Neural cell (in vitro differentiated cells): ENCODE results near the gene M1AP. TPM values are rescaled to one million over a fixed set of nuclear protein-coding genes. Genes with fewer than 3 reads are reported as not detected.

Source experiments
- H2AFZ ChIP-seq: fragments of 200-600, 300-800 bp; sonication (generic), shearing (Covaris generic); 2 replicates; pipeline ENCODE4 v1.6.0; 2014; ENCODE audit warnings: low read depth, mild to moderate bottlenecking, antibody characterized with exemption, low read length, moderate library complexity
- H3F3A ChIP-seq: fragments of 200-600 bp; shearing (Covaris generic); 2 replicates; pipeline ENCODE4 v1.6.1; 2016; ENCODE audit warnings: mild to moderate bottlenecking, moderate library complexity, mixed read lengths, antibody characterized with exemption, low read length; ENCODE audit not compliant: insufficient read depth, poor library complexity, severe bottlenecking
- H3K27ac ChIP-seq: fragments of 200-600, 300-800 bp; sonication (generic), shearing (Covaris generic); 2 replicates; pipeline ENCODE4 v1.5.1; 2014; ENCODE audit warnings: mild to moderate bottlenecking, low read length, moderate library complexity
- H3K27me3 ChIP-seq: fragments of 300-800, 200-600 bp; sonication (generic), shearing (Covaris generic); 2 replicates; pipeline ENCODE4 v1.6.0; 2014; ENCODE audit warnings: mild to moderate bottlenecking, low read depth, low read length, moderate library complexity; ENCODE audit not compliant: insufficient read depth
- H3K36me3 ChIP-seq: fragments of 300-800, 200-600 bp; sonication (generic), shearing (Covaris generic); 2 replicates; pipeline ENCODE4 v1.5.1; 2014; ENCODE audit warnings: mild to moderate bottlenecking, antibody characterized with exemption, low read length, moderate library complexity; ENCODE audit not compliant: insufficient read depth
- H3K4me2 ChIP-seq: fragments of 300-800, 200-600 bp; sonication (generic), shearing (Covaris generic); 2 replicates; pipeline ENCODE4 v1.6.0; 2014; ENCODE audit warnings: mild to moderate bottlenecking, low read length
- H3K4me3 ChIP-seq: fragments of 300-800, 200-600 bp; sonication (generic), shearing (Covaris generic); 2 replicates; pipeline ENCODE4 v1.5.1; 2014; ENCODE audit warnings: mild to moderate bottlenecking, low read length, moderate library complexity
- H3K79me2 ChIP-seq: fragments of 200-600 bp; shearing (Covaris generic); replicated peaks from 2 replicates; pipeline ENCODE4 v1.6.0; 2014; ENCODE audit warnings: mild to moderate bottlenecking, low read length, moderate library complexity; ENCODE audit not compliant: insufficient read depth
- H3K9ac ChIP-seq: fragments of 300-800, 200-600 bp; sonication (generic), shearing (Covaris generic); 2 replicates; pipeline ENCODE4 v1.6.1; 2016; ENCODE audit warnings: mild to moderate bottlenecking, low read length, mixed read lengths
- H3K9me2 ChIP-seq: fragments of 200-600 bp; shearing (Covaris generic); 2 replicates; pipeline ENCODE4 v1.6.1; 2016; ENCODE audit warnings: mild to moderate bottlenecking, low read length, mixed read lengths; ENCODE audit not compliant: insufficient read depth
- H3K9me3 ChIP-seq: fragments of 200-600, 300-800 bp; sonication (generic), shearing (Covaris generic); 2 replicates; pipeline ENCODE4 v1.6.1; 2016; ENCODE audit warnings: mild to moderate bottlenecking, mixed run types, low read length, moderate library complexity, mixed read lengths
- H4K20me1 ChIP-seq: fragments of 200-600 bp; shearing (Covaris generic); 2 replicates; pipeline ENCODE4 v1.6.1; 2016; ENCODE audit warnings: mild to moderate bottlenecking, mixed run types; ENCODE audit not compliant: insufficient read depth
- EP300 ChIP-seq: fragments of 450-650 bp; conservative IDR thresholded peaks from 2 replicates; pipeline ENCODE4 v1.6.1; 2014; ENCODE audit warnings: antibody characterized with exemption, mild to moderate bottlenecking, moderate library complexity; ENCODE audit not compliant: poor library complexity, severe bottlenecking
- EZH2 ChIP-seq: fragments of 200-600, 300-800 bp; shearing (Covaris generic), sonication (generic); IDR thresholded peaks from 2 replicates; pipeline ENCODE4 v1.6.1; 2014; ENCODE audit warnings: antibody characterized with exemption, low read length, borderline replicate concordance, mild to moderate bottlenecking; ENCODE audit not compliant: insufficient read depth, poor library complexity, severe bottlenecking
- MXI1 ChIP-seq: fragments of 450-650 bp; conservative IDR thresholded peaks from 2 replicates; pipeline ENCODE4 v1.6.1; 2014; ENCODE audit warnings: antibody characterized with exemption, mild to moderate bottlenecking; ENCODE audit not compliant: poor library complexity, severe bottlenecking
- POLR2AphosphoS5 ChIP-seq: IDR thresholded peaks from 2 replicates; pipeline ENCODE4 v1.6.1; 2012
- RAD21 ChIP-seq: fragments of 450-650 bp; conservative IDR thresholded peaks from 2 replicates; pipeline ENCODE4 v1.6.1; 2014; ENCODE audit warnings: antibody characterized with exemption, mild to moderate bottlenecking, moderate library complexity
- SMC3 ChIP-seq: fragments of 450-650 bp; conservative IDR thresholded peaks from 2 replicates; pipeline ENCODE4 v1.6.1; 2014; ENCODE audit warnings: antibody characterized with exemption, mild to moderate bottlenecking, moderate library complexity; ENCODE audit not compliant: poor library complexity
- TAF1 ChIP-seq: IDR thresholded peaks from 2 replicates; pipeline ENCODE4 v1.6.1; 2012; ENCODE audit warnings: low read depth
- polyA plus RNA-seq: library from polyadenylated mRNA; depleted of rRNA; stranded (reverse); fragments of >200 nt; gene quantifications from 2 replicates; pipeline ENCODE4 v1.2.3, GENCODE V29; 2014
- TF ChIP-seq, protein P1 (sequence below): IDR thresholded peaks from 2 replicates; pipeline ENCODE4 v1.6.1; 2012; ENCODE audit warnings: borderline replicate concordance
- TF ChIP-seq, protein P2 (sequence below): fragments of 450-650 bp; IDR thresholded peaks from 2 replicates; pipeline ENCODE4 v1.5.1; 2014; ENCODE audit warnings: antibody characterized with exemption, mild to moderate bottlenecking, moderate library complexity; ENCODE audit not compliant: poor library complexity, severe bottlenecking

M1AP gene
- polyA plus RNA-seq, 1 donor from 2014 or later, result not detected

DNA sequence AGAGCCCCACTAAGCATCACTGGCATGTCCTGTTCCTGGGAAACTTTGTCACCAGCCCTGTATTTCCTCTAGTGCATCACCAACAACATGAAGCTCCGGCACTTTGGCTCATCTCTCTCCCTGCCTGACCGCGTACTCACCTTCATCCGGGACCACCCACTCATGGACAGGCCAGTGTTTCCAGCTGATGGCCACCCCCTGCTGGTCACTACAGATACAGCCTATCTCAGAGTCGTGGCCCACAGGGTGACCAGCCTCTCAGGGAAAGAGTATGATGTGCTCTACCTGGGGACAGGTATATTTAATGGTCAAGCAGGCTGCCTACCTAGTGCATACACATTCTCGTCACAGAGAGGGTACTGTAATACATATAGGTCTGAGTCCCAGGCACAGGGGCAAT, 27.0 kb upstream of the M1AP start:
- no peak overlapping the region for H3K4me2 ChIP-seq
- H3K9ac ChIP-seq, result no peak overlapping the region

DNA sequence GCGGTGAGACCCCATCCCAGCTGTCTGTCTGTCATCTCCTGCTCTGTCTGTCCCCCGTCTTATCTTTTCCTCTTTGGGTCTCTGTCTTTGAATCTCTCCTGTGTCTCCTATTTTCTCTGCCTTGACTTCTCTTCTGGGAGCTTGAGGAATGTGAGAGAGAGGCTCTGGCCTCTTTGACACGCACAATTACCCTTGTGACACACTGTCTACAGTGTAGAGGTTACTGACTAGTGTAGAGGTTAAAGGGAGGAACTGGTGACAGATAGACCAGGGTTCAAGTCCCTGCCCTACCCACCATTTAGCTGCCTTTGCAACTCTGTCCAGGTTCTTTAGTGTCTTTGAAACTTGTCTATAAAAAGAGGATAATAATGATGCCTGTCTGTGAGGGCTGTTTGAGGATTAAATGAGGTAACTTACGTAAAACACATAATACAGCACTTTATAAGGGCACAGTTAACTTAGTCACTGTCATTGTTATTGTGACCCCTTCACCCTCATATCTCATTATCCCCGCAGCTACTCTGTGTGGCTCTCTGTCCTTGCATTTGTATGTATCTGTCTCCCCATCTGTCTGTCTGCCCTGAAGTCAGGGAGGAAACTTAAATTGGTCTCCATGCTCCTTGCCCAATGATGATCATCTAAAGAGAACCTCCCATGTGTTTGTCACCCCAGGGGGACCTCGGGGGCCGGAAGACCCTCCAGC, 25.8 kb upstream of the M1AP start:
- no peaks in the 10 kb centered on the region for H3K9me2 ChIP-seq
- H3K79me2 ChIP-seq, result no peaks in the 10 kb centered on the region
- H3K4me3 ChIP-seq, result no peak overlapping the region
- H3K4me2 ChIP-seq, result no peak overlapping the region
- H3F3A ChIP-seq, result no peaks in the 10 kb centered on the region
- TF ChIP-seq TAF1, result no peak
- TF ChIP-seq EZH2, result no peak
- no peak for TF ChIP-seq MXI1
- TF ChIP-seq, protein P1, sequence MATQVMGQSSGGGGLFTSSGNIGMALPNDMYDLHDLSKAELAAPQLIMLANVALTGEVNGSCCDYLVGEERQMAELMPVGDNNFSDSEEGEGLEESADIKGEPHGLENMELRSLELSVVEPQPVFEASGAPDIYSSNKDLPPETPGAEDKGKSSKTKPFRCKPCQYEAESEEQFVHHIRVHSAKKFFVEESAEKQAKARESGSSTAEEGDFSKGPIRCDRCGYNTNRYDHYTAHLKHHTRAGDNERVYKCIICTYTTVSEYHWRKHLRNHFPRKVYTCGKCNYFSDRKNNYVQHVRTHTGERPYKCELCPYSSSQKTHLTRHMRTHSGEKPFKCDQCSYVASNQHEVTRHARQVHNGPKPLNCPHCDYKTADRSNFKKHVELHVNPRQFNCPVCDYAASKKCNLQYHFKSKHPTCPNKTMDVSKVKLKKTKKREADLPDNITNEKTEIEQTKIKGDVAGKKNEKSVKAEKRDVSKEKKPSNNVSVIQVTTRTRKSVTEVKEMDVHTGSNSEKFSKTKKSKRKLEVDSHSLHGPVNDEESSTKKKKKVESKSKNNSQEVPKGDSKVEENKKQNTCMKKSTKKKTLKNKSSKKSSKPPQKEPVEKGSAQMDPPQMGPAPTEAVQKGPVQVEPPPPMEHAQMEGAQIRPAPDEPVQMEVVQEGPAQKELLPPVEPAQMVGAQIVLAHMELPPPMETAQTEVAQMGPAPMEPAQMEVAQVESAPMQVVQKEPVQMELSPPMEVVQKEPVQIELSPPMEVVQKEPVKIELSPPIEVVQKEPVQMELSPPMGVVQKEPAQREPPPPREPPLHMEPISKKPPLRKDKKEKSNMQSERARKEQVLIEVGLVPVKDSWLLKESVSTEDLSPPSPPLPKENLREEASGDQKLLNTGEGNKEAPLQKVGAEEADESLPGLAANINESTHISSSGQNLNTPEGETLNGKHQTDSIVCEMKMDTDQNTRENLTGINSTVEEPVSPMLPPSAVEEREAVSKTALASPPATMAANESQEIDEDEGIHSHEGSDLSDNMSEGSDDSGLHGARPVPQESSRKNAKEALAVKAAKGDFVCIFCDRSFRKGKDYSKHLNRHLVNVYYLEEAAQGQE, result no peak
- no peak for TF ChIP-seq POLR2AphosphoS5
- TF ChIP-seq EP300, result no peak
- no peak for TF ChIP-seq SMC3
- TF ChIP-seq RAD21, result no peak
- TF ChIP-seq, protein P2, sequence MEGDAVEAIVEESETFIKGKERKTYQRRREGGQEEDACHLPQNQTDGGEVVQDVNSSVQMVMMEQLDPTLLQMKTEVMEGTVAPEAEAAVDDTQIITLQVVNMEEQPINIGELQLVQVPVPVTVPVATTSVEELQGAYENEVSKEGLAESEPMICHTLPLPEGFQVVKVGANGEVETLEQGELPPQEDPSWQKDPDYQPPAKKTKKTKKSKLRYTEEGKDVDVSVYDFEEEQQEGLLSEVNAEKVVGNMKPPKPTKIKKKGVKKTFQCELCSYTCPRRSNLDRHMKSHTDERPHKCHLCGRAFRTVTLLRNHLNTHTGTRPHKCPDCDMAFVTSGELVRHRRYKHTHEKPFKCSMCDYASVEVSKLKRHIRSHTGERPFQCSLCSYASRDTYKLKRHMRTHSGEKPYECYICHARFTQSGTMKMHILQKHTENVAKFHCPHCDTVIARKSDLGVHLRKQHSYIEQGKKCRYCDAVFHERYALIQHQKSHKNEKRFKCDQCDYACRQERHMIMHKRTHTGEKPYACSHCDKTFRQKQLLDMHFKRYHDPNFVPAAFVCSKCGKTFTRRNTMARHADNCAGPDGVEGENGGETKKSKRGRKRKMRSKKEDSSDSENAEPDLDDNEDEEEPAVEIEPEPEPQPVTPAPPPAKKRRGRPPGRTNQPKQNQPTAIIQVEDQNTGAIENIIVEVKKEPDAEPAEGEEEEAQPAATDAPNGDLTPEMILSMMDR, result no peak
- H3K36me3 ChIP-seq, result no peaks in the 10 kb centered on the region
- H3K9me3 ChIP-seq, result no peaks in the 10 kb centered on the region
- H4K20me1 ChIP-seq, result no peaks in the 10 kb centered on the region
- H3K27ac ChIP-seq, result no peak overlapping the region
- H2AFZ ChIP-seq, result no peak overlapping the region
- H3K9ac ChIP-seq, result no peak overlapping the region
- no peaks in the 10 kb centered on the region for H3K27me3 ChIP-seq

More for the DNA sequence above, 27.0 kb upstream of the M1AP start:
- TF ChIP-seq, protein P2, result no peak
- H3K4me3 ChIP-seq, result no peak overlapping the region
- H2AFZ ChIP-seq, result no peak overlapping the region
- H3F3A ChIP-seq, result no peaks in the 10 kb centered on the region
- no peaks in the 10 kb centered on the region for H3K79me2 ChIP-seq
- no peaks in the 10 kb centered on the region for H4K20me1 ChIP-seq
- no peaks in the 10 kb centered on the region for H3K27me3 ChIP-seq
- no peaks in the 10 kb centered on the region for H3K9me3 ChIP-seq
- H3K36me3 ChIP-seq, result peaks cover 9% of the 10 kb centered on the region
- no peak overlapping the region for H3K27ac ChIP-seq
- no peaks in the 10 kb centered on the region for H3K9me2 ChIP-seq
